ENCODE data around the gene EPB41L4B.
"Not testable (repeated sequence)": the region's sequence is repeated elsewhere in the genome, so short reads cannot be mapped to it uniquely, and the experiment has no call there.

The EPB41L4B gene

DNA sequence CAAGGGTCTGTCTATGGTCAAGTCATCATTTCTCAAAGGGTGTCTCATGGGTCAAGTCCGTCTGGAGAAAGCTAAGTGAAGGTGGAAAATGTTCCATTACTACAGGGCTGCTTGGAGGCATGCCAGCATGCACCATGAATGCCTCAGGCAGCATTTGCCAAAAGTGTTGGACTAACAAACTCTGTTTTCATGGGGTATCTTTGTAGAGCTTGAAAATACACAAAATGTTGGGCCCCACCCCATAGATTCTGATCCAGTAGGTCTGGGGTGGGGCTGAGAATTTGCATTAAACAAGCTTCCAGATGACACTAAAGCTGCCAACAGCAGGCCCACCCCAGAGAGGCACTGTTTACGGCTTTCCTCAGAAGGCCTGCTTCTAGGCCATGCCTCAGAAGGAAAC is 78.8 kb downstream of the EPB41L4B start:
- no peak for DNase-seq

DNA sequence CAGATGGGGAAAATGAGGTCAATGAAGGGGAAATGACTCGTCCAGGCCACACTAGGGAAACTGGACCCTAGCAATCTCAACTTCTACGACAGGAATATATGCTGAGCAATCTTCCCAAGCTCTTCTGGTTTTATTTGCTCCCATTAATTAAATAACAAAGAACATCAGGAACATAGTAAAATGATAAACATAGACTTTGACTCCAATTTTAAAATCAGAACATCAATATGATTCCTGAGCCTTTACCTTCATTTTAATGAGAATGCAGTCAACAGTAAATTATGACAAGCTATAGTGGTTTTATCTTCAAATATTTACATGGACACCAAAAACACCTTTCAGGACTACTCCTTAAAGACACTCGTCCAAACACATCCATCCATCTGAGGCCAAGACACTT is 79.7 kb downstream of the EPB41L4B start:
- no peak for DNase-seq

DNA sequence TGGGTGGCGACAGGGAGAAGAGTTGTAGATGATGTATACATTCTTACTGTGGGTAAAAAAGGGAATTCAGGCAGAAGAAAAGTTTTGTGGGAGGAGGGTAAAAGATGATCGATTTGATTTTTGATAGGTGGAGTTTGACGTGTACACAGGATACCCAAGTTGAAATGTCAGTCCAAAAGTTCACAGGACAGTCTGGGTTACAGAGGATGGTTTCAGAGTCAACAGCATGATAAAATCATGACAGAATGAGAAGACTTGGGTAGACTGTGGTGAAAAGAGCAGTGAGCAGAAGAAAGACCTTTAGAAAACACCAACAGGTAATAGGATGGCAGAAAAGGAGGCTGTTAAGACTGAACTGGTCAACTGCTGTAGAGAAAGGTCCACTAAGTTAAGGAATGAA is 81.6 kb downstream of the EPB41L4B start:
- DNase-seq, result no peak

DNA sequence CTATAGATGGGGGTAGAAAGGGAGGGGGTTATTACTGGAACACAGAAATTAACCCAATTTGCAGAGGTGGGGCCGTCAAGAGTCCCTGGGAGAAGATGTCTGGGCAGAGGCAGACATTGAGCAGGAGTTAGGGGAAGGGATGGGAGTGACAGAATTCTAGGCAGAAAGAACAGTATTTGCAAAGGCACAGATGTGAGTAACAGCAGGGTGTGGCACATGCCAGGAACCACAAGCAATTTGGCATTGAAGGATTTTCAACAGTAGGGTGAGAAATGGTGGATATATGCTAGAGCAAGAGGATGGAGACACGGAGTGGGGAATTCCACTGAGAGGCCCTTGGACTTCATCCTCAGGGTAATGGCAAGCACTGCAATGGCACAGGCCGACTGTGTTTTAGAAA is 82.2 kb downstream of the EPB41L4B start:
- DNase-seq, result no peak

DNA sequence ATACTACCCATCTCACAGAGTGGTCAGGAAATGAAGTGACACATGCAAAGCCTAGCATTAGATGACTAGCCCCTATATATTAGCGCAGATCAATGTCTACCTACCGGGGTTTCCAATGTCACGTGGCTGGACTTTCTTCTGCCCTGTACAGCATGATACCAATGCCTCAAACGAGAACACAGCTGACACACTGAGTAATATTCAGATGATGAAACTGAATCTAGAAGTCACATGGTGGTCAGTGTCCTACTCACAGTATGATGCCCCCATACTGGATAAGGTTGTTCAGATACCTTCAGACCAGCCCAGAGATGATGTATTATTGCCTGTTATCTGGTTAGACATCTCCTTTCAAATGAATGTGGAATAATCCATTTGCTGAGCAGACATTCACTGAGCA is 82.7 kb downstream of the EPB41L4B start:
- no peak for DNase-seq

DNA sequence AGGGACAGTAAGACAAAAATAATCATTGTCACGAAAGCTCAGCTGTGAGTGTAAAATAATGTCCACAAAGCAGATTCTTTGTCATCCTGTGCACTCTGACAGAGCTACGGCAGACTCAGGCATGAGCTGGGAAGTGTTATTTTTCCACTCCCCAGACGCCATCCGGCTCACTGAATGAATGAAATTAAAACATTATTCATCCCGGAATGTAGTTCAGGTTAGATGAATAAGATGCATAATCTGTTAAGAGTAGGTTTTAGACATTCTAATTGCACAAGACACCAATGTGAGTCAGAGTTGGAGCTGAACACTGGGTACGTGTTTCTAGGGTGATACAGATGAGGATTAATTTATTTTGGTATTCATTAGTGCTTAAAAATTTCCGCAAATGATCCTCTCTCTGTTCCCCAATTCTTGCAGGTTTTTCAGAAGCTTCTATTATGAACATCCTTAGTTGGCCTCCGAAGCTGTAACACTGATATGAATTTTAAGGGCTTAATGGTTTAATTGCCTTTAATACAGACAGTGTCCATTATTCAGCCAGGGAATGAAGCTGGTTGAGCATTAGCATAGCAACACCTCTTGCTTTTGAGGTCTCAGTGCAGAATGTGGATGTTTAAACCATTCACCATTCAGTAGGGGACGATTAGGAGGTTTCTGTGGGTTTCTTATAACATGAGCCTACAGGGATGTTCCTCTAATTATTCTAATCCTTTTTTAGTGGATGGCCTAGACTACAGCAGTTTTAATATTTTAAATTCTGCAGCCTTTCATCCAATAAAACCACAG is 88.2 kb downstream of the EPB41L4B start:
- no peak for DNase-seq

DNA sequence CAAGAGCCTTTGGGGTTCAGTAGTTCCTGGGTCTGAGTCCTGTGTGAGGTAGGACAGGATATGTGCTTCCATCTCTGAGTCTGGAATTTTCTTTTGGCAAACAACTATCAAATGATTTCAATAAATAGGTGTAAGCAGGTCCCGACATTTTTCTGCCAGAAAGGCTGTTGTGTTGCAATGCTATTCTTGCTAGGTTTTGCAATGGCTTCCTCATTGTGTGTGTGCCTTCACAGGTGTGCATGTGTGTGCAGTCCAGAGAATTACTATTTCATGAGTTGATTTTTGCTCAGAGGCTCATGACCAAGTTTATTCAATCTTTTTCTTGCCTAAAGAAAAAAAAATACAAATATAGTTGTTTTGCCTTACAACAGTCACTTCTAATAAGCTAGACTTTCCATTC is 89.3 kb downstream of the EPB41L4B start:
- DNase-seq, result no peak

DNA sequence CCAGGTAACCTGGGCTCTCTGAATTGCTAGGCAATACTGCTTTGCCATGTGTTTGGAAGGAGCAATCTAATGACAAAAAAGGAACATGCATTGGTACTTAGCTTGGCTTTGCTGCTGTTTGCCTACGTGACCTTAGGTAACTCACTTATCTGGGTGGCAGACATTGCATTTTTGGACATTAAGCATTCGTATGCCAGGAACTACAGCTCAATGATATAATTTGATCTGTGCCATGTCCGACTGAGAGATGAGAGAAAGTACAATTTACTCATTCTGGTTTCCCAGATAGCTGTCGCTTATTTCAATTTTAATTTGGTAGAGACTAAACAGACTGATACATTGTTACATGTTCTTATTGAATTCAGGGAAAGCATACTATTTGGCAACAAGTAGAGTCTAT is 90.6 kb downstream of the EPB41L4B start:
- DNase-seq, result no peak

DNA sequence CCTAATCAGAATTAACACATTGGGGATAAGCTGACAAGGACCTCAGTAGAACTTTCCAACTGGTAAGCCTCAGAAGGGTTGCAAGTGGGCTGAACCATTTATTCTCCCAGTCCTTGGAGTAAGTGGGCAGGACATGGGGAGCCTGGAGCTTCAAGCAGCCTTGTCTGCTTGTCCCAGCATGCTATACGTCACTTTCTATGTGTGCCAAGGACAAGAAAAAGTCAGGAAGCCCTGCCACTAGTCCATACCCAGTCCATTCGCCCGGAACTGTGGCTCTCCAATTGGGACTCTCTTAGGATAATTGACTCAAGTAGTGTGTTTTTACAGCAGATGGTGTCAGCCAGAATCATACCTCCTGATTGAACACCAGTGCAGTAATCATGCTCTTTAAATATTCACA is 91.2 kb downstream of the EPB41L4B start:
- no peak for DNase-seq

DNA sequence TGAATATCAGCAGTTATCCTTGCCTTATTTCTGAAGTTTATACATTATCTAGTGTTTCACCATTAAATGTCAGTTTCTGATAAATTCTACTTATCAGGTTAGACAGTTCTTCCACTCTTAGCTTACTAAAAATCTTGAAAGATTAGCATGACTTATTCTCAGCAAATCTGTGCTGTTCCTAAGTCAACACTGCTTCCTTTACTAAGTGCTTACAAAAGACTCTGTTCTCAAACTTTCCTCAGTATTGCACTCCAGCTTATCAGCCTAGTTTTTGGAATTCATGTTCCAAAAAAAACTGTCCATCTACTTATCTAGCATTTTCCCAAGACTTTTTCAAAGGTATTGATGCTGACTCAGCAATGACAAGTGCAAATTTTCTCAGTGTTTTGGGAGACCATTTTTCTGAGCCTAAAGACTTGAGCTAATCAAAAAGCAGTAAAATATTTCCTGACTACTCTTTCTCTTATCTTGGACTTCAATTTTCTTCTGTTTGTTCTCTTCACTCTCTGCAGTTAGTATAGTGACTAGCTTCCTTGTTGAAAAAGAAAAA is 92.7 kb downstream of the EPB41L4B start:
- no peak for DNase-seq

DNA sequence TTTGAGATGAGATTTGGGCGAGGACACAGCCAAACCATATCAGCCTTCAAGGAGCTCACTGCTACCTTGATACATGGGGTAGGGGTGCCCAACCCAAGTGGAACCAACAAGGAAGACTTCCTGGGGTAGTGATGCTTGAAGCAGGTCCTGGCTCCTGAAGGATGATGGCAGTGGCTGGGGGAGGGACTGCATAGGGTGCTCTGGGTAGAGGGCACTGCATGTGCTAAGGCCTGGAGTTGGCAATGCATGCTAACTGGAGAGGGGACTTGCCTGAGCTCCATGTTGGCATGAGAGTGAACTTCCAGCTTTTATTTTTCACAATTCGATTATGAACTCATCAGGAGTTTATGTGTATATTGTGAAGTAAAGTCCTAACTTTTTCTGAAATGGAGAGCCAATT is 95.2 kb downstream of the EPB41L4B start:
- no peak for DNase-seq

DNA sequence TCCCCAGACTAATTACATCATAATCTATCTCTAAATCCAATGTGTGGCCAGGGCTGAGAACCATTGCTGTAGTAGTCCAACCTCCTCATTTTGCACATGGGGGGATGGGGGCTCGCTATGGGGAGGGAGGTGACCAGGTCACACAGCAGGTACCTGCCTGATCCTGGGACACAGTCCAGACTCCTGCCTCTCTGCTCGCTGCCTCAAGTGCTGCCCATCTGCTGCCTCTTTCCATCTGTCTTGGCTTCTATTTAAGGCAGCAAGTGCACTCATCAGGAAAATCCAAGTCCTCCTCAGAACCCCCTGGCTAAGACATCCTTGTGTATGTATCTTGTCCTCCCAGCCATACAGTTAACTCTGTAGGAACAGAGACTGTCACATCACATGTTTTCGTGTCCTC is 96.1 kb downstream of the EPB41L4B start:
- DNase-seq, result no peak

DNA sequence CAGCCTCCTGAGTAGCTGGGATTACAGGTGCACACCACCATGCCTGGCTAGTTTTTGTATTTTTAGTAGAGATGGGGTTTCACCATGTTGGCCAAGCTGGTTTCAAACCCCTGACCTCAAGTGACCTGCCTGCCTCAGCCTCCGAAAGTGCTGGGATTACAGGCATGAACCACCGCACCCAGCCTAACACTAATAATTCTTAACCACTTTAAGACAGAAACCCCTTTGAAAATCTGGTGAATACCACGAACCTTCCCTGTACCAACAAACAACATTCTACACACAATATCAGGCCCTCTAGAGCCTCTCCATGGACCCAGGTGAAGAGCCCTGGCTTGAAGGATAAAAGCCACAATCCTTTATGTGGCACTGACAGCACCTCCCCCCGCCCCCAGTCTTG is 102.6 kb downstream of the EPB41L4B start:
- not testable (repeated sequence) for DNase-seq

DNA sequence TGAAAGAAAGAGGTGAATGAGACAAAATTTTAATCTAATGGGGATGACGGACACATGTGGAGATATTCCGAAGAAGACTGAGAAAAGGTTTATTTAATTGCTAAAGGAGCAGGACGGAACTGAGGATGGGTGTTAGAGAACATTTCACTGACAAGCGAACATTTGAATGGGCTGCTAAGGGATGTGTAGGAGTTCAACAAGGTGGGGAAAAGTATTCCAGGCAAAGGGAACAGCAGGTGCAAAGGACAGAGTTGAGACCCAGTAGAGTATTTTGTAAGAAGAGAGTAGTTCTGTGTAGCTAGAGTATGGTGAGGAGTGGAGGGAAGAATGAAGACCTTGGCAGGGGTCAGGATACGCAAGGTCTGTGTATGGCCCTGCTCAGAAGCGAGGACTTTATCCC is 106.4 kb downstream of the EPB41L4B start:
- no peak for DNase-seq

DNA sequence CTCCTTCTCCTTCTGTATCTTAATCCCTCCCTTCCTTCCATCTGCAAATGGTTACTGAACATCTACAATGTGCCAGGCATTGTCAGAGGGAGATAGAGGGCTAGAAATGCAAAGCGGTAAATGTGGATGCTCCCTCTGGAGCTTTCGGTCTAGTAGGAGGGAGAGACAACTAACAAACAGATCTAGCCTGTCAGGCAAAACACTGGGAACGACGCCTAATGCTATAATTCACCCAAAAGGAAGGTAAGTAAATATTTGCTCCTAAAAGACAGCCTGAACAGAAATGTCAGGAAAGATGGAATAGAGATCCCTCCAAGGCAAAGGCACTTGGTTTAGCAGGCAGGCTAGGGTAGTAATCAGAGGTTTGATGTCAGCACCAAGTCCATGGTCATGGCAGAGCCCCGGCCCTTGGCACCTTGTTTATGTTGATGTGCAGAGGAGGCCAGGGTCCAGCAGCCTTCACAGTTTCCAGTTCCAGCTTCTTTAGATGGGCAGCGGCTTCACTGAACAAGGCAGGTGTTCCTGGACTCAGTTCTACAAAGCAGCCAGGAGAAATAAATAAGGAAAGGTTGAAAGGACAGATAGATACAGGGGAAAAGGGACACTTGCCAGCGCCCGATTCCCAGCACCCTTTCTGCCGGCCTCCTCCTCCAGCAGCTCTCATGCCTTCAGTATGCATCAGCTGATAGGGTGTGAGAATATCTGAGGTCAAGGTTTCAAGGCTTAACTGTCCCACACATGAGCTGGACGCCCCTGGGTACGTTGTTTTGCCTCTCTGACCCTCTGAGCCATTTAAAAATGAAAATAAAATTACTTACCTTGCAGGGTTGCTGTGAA is 107.4 kb downstream of the EPB41L4B start:
- DNase-seq, result no peak

DNA sequence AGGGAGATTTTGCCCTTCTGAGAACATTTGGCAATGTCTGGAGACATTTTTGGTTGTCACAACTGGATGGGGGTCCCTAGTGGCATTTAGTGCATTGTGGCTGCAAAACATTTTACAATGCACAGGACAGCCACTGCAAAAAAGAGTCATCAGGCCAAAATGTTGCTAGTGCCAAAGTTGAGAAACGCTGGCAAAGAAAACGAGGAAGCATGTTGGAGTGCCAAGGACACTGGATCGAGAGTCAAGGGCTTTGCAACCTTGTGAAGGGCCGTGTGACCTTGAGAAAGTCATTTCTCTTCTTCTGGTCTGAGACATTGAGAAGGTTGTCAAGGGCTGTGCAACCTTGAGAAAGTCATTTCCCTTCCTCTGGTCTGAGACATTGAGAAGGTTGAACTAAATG is 108.1 kb downstream of the EPB41L4B start:
- no peak for DNase-seq

DNA sequence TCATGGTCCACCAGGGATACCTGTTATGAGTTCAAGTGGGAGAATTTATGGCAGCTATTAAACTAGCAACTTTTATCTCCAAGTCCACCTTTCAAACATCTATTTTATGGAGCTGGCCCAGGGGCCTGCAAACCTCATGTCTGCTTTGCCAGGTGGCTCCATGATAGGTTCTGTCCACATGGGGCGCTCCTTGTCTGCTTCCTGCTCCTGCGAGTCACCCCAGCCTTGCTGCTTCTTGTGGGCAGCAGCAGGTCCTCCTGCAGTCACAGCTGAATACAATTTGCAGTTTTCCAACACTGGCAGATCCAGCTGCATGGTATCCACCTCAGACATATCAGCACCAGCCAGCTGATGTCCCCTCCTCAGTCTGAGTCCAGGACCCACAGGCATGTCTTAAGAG is 114.2 kb downstream of the EPB41L4B start:
- DNase-seq, result no peak

DNA sequence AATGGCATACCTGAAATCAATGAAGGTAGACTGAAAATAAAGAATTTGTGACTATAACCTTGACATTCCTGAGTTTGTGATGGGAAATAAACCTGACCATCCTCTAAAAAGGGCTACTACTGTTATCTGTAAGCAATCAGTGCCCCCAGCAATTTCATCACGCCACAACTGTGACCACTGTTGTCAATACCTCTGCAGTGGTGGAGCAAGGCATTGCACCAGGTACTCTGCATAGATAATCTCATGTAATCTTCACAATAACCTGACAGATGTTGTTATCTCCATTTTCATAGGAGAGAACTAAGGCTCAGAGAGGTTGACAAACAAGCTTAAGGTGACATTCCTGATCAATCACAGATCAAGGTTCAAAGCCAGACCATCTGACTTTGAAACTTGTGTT is 115.3 kb downstream of the EPB41L4B start:
- DNase-seq, result no peak

DNA sequence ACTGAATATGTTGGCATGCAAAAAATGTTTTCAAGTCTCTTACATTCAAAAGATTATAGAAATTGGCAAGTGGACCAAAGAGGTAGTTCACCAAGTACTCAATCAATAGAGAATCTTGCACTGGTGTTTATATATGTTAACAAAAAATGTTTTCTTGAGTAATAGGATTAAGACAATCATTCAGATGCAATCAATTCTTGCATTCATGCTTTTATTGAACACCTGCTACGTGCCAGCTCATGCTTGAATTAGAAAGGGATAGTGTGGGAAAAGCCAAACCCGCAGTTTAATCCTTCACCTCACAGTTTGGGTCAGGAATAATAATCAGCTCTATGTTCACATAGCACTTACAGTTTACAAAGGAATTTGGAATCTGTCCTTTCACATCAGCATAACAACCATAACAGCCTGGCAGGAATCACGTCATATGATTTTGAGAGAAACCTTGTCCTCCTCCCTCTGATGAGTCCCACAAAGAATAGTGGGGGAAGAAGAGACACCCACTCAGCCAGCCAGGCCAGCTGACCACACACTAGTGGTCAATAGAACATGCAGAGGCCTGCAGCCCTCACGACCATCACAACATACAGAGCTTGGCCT is 117.0 kb downstream of the EPB41L4B start:
- no peak for DNase-seq

DNA sequence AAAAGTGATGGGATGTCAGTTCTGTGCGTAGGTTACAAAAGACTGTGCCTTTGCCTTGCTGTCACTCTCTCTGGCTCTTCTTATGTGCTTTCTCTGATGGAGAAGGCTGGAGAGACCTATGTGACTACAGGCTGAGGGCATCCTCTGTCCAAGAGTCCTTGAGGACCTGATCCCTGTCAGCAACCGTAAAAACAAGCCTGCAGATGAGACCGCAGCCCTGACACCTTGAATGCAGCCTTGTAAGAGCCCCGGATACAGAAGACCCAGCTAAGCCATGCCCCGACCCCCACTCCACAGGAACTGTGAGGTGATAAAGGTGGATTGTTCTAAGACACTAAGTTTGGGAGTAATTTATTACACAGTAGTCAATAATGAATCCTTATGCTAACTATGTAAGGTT is 121.2 kb downstream of the EPB41L4B start:
- no peak for DNase-seq

DNA sequence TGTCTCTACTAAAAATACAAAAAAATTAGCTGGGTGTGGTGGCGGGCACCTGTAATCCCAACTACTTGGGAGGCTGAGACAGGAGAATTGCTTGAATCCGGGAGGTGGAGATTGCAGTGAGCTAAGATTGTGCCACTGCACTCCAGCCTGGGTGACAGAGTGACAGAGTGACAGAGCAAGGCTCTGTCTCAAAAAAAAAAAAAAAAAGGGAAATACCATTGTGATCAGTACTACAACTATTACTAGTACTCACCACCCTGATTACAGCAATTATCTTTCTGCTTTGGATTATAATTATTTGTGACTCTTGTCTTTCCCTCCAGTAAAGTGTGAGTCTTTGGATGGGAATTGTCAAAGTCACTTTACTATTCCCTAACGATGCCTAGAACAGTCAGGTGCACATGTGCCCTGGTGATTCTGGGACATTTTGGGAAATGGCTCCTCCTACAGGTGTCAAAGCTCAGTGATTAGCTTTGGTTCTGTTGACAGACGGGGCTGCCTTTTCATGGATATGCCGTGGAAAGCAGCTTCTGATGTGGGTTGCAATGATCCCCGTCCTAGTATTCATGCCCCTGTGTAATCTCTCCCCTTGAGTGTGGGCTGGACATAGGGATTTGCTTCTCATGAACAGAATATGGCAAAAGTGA is 122.0 kb downstream of the EPB41L4B start:
- no peak for DNase-seq

DNA sequence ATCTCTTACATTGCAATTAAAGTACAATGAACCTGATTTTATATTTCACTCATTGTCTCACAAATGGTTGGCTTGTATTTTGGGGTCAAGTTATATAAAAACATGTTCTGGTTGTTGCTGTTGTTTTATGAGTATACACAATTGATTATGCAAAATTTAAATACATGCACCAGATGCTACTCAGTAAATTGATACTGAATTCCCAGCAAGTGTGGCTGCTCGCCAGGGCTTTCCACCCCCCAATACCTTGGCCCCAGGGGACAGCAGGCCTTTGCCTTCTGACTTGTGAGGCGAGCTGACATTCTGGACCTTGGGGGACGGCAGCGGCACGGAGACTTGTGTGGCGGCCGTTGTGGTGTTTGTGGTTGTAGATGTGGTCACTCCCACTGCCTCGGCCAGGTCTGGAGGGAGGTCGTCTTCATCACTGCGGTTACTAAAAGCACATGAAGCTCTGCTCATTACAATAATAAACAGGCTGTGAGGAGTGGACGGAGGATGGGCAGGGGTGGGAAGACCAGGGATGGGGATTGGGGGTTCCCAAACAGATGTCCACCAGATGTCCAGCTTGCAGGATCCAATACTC is 126.8 kb downstream of the EPB41L4B start:
- no peak for DNase-seq
